ENCODE measurements around the gene TRIO. TPM values are rescaled to one million over a fixed set of nuclear protein-coding genes. Genes with fewer than 3 reads are reported as not detected.

The TRIO gene
- total and polyA plus RNA-seq, 2 of the 8 experiments (the other 6 are each of a cell fraction or from before 2014, with no cell fraction given), result 35.1 to 69.1 TPM

DNA sequence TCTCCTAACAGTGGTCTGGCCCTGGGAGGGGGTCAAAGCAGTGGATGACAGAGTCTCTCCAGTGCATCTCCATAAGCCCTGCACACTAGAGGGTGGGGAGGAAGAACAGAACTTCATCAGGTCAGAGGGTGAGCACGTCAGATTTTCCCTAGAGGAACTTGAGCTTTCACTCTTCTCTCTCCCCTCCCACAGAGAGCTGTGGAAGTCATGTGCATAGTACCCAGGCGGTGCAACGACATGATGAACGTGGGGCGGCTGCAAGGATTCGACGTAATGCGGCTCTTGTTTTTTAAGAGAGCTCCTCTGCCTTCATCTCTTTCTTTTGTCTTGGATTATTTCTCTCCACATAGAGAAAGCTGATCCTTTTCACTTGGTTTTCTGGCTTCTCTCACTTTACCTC lies 338.2 kb downstream of the TRIO start:
- no peak overlapping the region for H3K9ac ChIP-seq (replicated peaks in 1 of 4; ENCODE audit: extremely low read depth in 1 of 4, low read depth in 3 of 4, low read length in 3 of 4)
- H3K18ac ChIP-seq (ENCODE audit: extremely low read depth, low read length), result no peak overlapping the region
- no peak overlapping the region for H2AK5ac ChIP-seq (ENCODE audit: low read depth, low read length)
- H3K14ac ChIP-seq (ENCODE audit: insufficient read length), result no peak overlapping the region
- POLR2A ChIA-PET (ENCODE audit: partially characterized antibody), result no interaction called here
- H2BK5ac ChIP-seq (ENCODE audit: low read depth, low read length), result no peak overlapping the region
- no peak overlapping the region; the same call in 1 of the 2 replicates for H4K8ac ChIP-seq (ENCODE audit: extremely low read depth, insufficient read depth, low read length)
- H3K23ac ChIP-seq (ENCODE audit: insufficient read length), result no peak overlapping the region
- DNase-seq (ENCODE audit: low read depth in 1 of 2, low spot score in 2 of 2), result no peak
- H3K4ac ChIP-seq (replicated peaks; ENCODE audit: insufficient read length, low read depth, low read length), result no peak overlapping the region
- H3K79me1 ChIP-seq (ENCODE audit: low read depth, low read length), result no peaks in the 10 kb centered on the region
- H2AFZ ChIP-seq (ENCODE audit: low read length), result no peak overlapping the region
- peaks cover 0 to 4% of the 10 kb centered on the region in 2 experiments for H4K20me1 ChIP-seq (replicated peaks in 1 of 2; ENCODE audit: control insufficient read depth in 1 of 2, insufficient read depth in 2 of 2, low read length in 2 of 2)
- H3K4me3 ChIP-seq (ENCODE audit: extremely low read depth in 1 of 4, insufficient read depth in 2 of 4, low read depth in 3 of 4, low read length in 4 of 4), result no peak overlapping the region
- H3K27ac ChIP-seq (ENCODE audit: low read depth, low read length), result no peak overlapping the region
- no peaks in the 10 kb centered on the region for H3K4me1 ChIP-seq (replicated peaks in 1 of 4; ENCODE audit: control insufficient read depth in 3 of 4, insufficient read depth in 4 of 4, low read length in 3 of 4)
- FAIRE-seq, result no peak
- TF ChIP-seq EGR1 (IDR thresholded peaks at IDR 0.05; ENCODE audit: borderline replicate concordance, low read depth, low read length) (no peak), RAD21 (IDR thresholded peaks at IDR 0.05 in 1 of 2, conservative IDR thresholded peaks at IDR 0.05 in 1 of 2; ENCODE audit: low read depth in 2 of 2, low read length in 2 of 2) (no peak), SP1 (IDR thresholded peaks at IDR 0.05; ENCODE audit: low read depth, low read length) (no peak), TAF7 (optimal IDR thresholded peaks at IDR 0.05; ENCODE audit: borderline replicate concordance, low read depth, low read length) (no peak), RBBP5 (IDR thresholded peaks at IDR 0.05; ENCODE audit: borderline replicate concordance, low read depth, low read length) (no peak), CHD1 (IDR thresholded peaks at IDR 0.05; ENCODE audit: low read depth, low read length) (no peak), RXRA (IDR thresholded peaks at IDR 0.05; ENCODE audit: insufficient read depth, low read depth, low read length) (no peak), ASH2L (IDR thresholded peaks at IDR 0.05; ENCODE audit: low read length) (no peak), EP300 (IDR thresholded peaks at IDR 0.05; ENCODE audit: borderline replicate concordance in 1 of 2, low read depth in 2 of 2, low read length in 2 of 2) (no peak), CEBPB (IDR thresholded peaks at IDR 0.05; ENCODE audit: low read depth, low read length) (no peak), JUN (IDR thresholded peaks at IDR 0.05; ENCODE audit: low read depth, low read length) (no peak)
- TF ChIP-seq, protein P1, sequence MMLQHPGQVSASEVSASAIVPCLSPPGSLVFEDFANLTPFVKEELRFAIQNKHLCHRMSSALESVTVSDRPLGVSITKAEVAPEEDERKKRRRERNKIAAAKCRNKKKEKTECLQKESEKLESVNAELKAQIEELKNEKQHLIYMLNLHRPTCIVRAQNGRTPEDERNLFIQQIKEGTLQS (IDR thresholded peaks at IDR 0.05; ENCODE audit: insufficient read depth, low read depth, low read length), result no peak
- no peak overlapping the region for H2BK20ac ChIP-seq (ENCODE audit: low read length)
- H3K23me2 ChIP-seq (ENCODE audit: low read depth, low read length), result no peaks in the 10 kb centered on the region
- no peaks in the 10 kb centered on the region for H3K79me2 ChIP-seq (ENCODE audit: control insufficient read depth in 1 of 2, insufficient read depth in 2 of 2, low read length in 2 of 2)
- H3K56ac ChIP-seq (replicated peaks; ENCODE audit: insufficient read length, low read depth, low read length), result no peak overlapping the region
- no peak overlapping the region for H4K91ac ChIP-seq (replicated peaks; ENCODE audit: insufficient read length, low read length)
- H2BK15ac ChIP-seq (ENCODE audit: low read length), result no peak overlapping the region
- H2BK12ac ChIP-seq (ENCODE audit: low read depth, low read length), result no peak overlapping the region
- H3K4me2 ChIP-seq (ENCODE audit: insufficient read depth in 1 of 2, low read depth in 2 of 2, low read length in 2 of 2), result no peak overlapping the region
- no peak overlapping the region for H2BK120ac ChIP-seq (replicated peaks; ENCODE audit: low read depth, low read length)
- no peak overlapping the region for H4K5ac ChIP-seq (ENCODE audit: insufficient read length, low read depth, low read length)
- no peaks in the 10 kb centered on the region for H3K27me3 ChIP-seq (replicated peaks in 1 of 4; ENCODE audit: control insufficient read depth in 3 of 4, extremely low read depth in 1 of 4, insufficient read depth in 3 of 4, low read length in 3 of 4)
- no peaks in the 10 kb centered on the region for H3K9me3 ChIP-seq (ENCODE audit: insufficient read depth in 2 of 2, low read depth in 1 of 2, low read length in 1 of 2)
- WGBS, 2 experiments (ENCODE audit: extremely low coverage in 1 of 2, insufficient coverage in 1 of 2, insufficient read length in 1 of 2, insufficient replicate concordance in 2 of 2, low coverage in 1 of 2, low lambda C conversion rate in 2 of 2, missing lambda C conversion rate in 1 of 2), result 89% methylated on average over 8 of the region's 8 CpGs; no CpG with 5 or more reads in 1 of the 2 experiments
- CTCF ChIA-PET (ENCODE audit: partially characterized antibody), result interaction anchor here (0.6 to 2.1 kb wide), 8 partner anchors 10 to 523 kb away, joined by 3 to 6 read pairs (median 3); no protein-coding TSS in a partner anchor
- H3K36me3 ChIP-seq (ENCODE audit: control insufficient read depth in 2 of 4, insufficient read depth in 4 of 4, low read length in 3 of 4), result peaks cover 3 to 51% (median 31%) of the 10 kb centered on the region in 4 experiments; a peak in 6 of 8 replicates
